ENCODE measurements around the gene ACKR1. TPM values are rescaled to one million over a fixed set of nuclear protein-coding genes. Genes with fewer than 3 reads are reported as not detected.
A peak's percentile ranks its signal among the peaks of the same experiment; 100 is the strongest.

Gene ACKR1
- total RNA-seq, 1 donor from 2014 or later = 0.17 TPM

- no peak for DNase-seq
Measured at GRCh38 chr1:159187647-159188374, 16.9 kb upstream of the ACKR1 start.

GRCh38 chr1:159188375-159188788, 16.3 kb upstream of the ACKR1 start:
- peak; percentile 64 for DNase-seq

GRCh38 chr1:159190441-159190840, 14.2 kb upstream of the ACKR1 start:
- DNase-seq = no peak

GRCh38 chr1:159196543-159196942, 8.1 kb upstream of the ACKR1 start:
- no peak for DNase-seq

- peak; percentile 90 for DNase-seq
Measured at GRCh38 chr1:159197561-159198557, 6.8 kb upstream of the ACKR1 start.

- no peak for DNase-seq
Measured at GRCh38 chr1:159199901-159200300, 4.8 kb upstream of the ACKR1 start.

- DNase-seq = no peak
Measured at GRCh38 chr1:159200769-159201168, 3.9 kb upstream of the ACKR1 start.

GRCh38 chr1:159201642-159202041, 3.0 kb upstream of the ACKR1 start:
- DNase-seq = no peak

- no peak for DNase-seq
Measured at GRCh38 chr1:159203610-159204009, 1.1 kb upstream of the ACKR1 start.

GRCh38 chr1:159205225-159205624, 550 bp downstream of the ACKR1 start:
- DNase-seq = no peak

GRCh38 chr1:159206110-159206509, 1.4 kb downstream of the ACKR1 start:
- DNase-seq = no peak

- no peak for DNase-seq
Measured at GRCh38 chr1:159207080-159207479, 2.4 kb downstream of the ACKR1 start.

- no peak for DNase-seq
Measured at GRCh38 chr1:159207774-159208173, 3.1 kb downstream of the ACKR1 start.

GRCh38 chr1:159208175-159208825, 3.6 kb downstream of the ACKR1 start:
- no peak for DNase-seq

GRCh38 chr1:159209061-159209460, 4.4 kb downstream of the ACKR1 start:
- DNase-seq = no peak

- DNase-seq = peak; percentile 60
Measured at GRCh38 chr1:159211331-159212136, 6.9 kb downstream of the ACKR1 start.

- DNase-seq = no peak
Measured at GRCh38 chr1:159212596-159212995, 7.9 kb downstream of the ACKR1 start.

- DNase-seq = peak; percentile 71
Measured at GRCh38 chr1:159214149-159214760, 9.6 kb downstream of the ACKR1 start.

- DNase-seq = no peak
Measured at GRCh38 chr1:159218649-159219636, 14.3 kb downstream of the ACKR1 start.

- DNase-seq = no peak
Measured at GRCh38 chr1:159222075-159222865, 17.6 kb downstream of the ACKR1 start.

All from dermis blood vessel endothelial cell (primary cell).